Neural cell (in vitro differentiated cells): ENCODE measurements around the gene CACNA1C. TPM values are rescaled to one million over a fixed set of nuclear protein-coding genes. Genes with fewer than 3 reads are reported as not detected.

ENCODE experiments used
- H2AFZ ChIP-seq: fragments of 200-600, 300-800 bp; sonication (generic), shearing (Covaris generic); 2 replicates; pipeline ENCODE4 v1.6.0; 2014; ENCODE audit warnings: low read depth, mild to moderate bottlenecking, antibody characterized with exemption, low read length, moderate library complexity
- H3F3A ChIP-seq: fragments of 200-600 bp; shearing (Covaris generic); 2 replicates; pipeline ENCODE4 v1.6.1; 2016; ENCODE audit warnings: mild to moderate bottlenecking, moderate library complexity, mixed read lengths, antibody characterized with exemption, low read length; ENCODE audit not compliant: insufficient read depth, poor library complexity, severe bottlenecking
- H3K27ac ChIP-seq: fragments of 200-600, 300-800 bp; sonication (generic), shearing (Covaris generic); 2 replicates; pipeline ENCODE4 v1.5.1; 2014; ENCODE audit warnings: mild to moderate bottlenecking, low read length, moderate library complexity
- H3K27me3 ChIP-seq: fragments of 300-800, 200-600 bp; sonication (generic), shearing (Covaris generic); 2 replicates; pipeline ENCODE4 v1.6.0; 2014; ENCODE audit warnings: mild to moderate bottlenecking, low read depth, low read length, moderate library complexity; ENCODE audit not compliant: insufficient read depth
- H3K36me3 ChIP-seq: fragments of 300-800, 200-600 bp; sonication (generic), shearing (Covaris generic); 2 replicates; pipeline ENCODE4 v1.5.1; 2014; ENCODE audit warnings: mild to moderate bottlenecking, antibody characterized with exemption, low read length, moderate library complexity; ENCODE audit not compliant: insufficient read depth
- H3K4me2 ChIP-seq: fragments of 300-800, 200-600 bp; sonication (generic), shearing (Covaris generic); 2 replicates; pipeline ENCODE4 v1.6.0; 2014; ENCODE audit warnings: mild to moderate bottlenecking, low read length
- H3K4me3 ChIP-seq: fragments of 300-800, 200-600 bp; sonication (generic), shearing (Covaris generic); 2 replicates; pipeline ENCODE4 v1.5.1; 2014; ENCODE audit warnings: mild to moderate bottlenecking, low read length, moderate library complexity
- H3K79me2 ChIP-seq: fragments of 200-600 bp; shearing (Covaris generic); replicated peaks from 2 replicates; pipeline ENCODE4 v1.6.0; 2014; ENCODE audit warnings: mild to moderate bottlenecking, low read length, moderate library complexity; ENCODE audit not compliant: insufficient read depth
- H3K9ac ChIP-seq: fragments of 300-800, 200-600 bp; sonication (generic), shearing (Covaris generic); 2 replicates; pipeline ENCODE4 v1.6.1; 2016; ENCODE audit warnings: mild to moderate bottlenecking, low read length, mixed read lengths
- H3K9me2 ChIP-seq: fragments of 200-600 bp; shearing (Covaris generic); 2 replicates; pipeline ENCODE4 v1.6.1; 2016; ENCODE audit warnings: mild to moderate bottlenecking, low read length, mixed read lengths; ENCODE audit not compliant: insufficient read depth
- H3K9me3 ChIP-seq: fragments of 200-600, 300-800 bp; sonication (generic), shearing (Covaris generic); 2 replicates; pipeline ENCODE4 v1.6.1; 2016; ENCODE audit warnings: mild to moderate bottlenecking, mixed run types, low read length, moderate library complexity, mixed read lengths
- H4K20me1 ChIP-seq: fragments of 200-600 bp; shearing (Covaris generic); 2 replicates; pipeline ENCODE4 v1.6.1; 2016; ENCODE audit warnings: mild to moderate bottlenecking, mixed run types; ENCODE audit not compliant: insufficient read depth
- CTCF ChIP-seq: fragments of 450-650 bp; IDR thresholded peaks from 2 replicates; pipeline ENCODE4 v1.5.1; 2014; ENCODE audit warnings: antibody characterized with exemption, mild to moderate bottlenecking, moderate library complexity; ENCODE audit not compliant: poor library complexity, severe bottlenecking
- EP300 ChIP-seq: fragments of 450-650 bp; conservative IDR thresholded peaks from 2 replicates; pipeline ENCODE4 v1.6.1; 2014; ENCODE audit warnings: antibody characterized with exemption, mild to moderate bottlenecking, moderate library complexity; ENCODE audit not compliant: poor library complexity, severe bottlenecking
- EZH2 ChIP-seq: fragments of 200-600, 300-800 bp; shearing (Covaris generic), sonication (generic); IDR thresholded peaks from 2 replicates; pipeline ENCODE4 v1.6.1; 2014; ENCODE audit warnings: antibody characterized with exemption, low read length, borderline replicate concordance, mild to moderate bottlenecking; ENCODE audit not compliant: insufficient read depth, poor library complexity, severe bottlenecking
- POLR2AphosphoS5 ChIP-seq: IDR thresholded peaks from 2 replicates; pipeline ENCODE4 v1.6.1; 2012
- RAD21 ChIP-seq: fragments of 450-650 bp; conservative IDR thresholded peaks from 2 replicates; pipeline ENCODE4 v1.6.1; 2014; ENCODE audit warnings: antibody characterized with exemption, mild to moderate bottlenecking, moderate library complexity
- REST ChIP-seq: IDR thresholded peaks from 2 replicates; pipeline ENCODE4 v1.6.1; 2012; ENCODE audit warnings: borderline replicate concordance
- SMC3 ChIP-seq: fragments of 450-650 bp; conservative IDR thresholded peaks from 2 replicates; pipeline ENCODE4 v1.6.1; 2014; ENCODE audit warnings: antibody characterized with exemption, mild to moderate bottlenecking, moderate library complexity; ENCODE audit not compliant: poor library complexity
- TAF1 ChIP-seq: IDR thresholded peaks from 2 replicates; pipeline ENCODE4 v1.6.1; 2012; ENCODE audit warnings: low read depth
- polyA plus RNA-seq: library from polyadenylated mRNA; depleted of rRNA; stranded (reverse); fragments of >200 nt; gene quantifications from 2 replicates; pipeline ENCODE4 v1.2.3, GENCODE V29; 2014

CACNA1C gene
- polyA plus RNA-seq, 1 donor from 2014 or later: 9.7 TPM

GRCh38 chr12:2624543-2625288, 571.9 kb downstream of the CACNA1C start:
- Histone ChIP-seq H3K27me3 (no peaks in the 10 kb centered on the region), H4K20me1 (no peaks in the 10 kb centered on the region), H3K27ac (no peak overlapping the region), H2AFZ (no peak overlapping the region), H3K79me2 (no peaks in the 10 kb centered on the region), H3K9ac (no peak overlapping the region), H3K4me3 (no peak overlapping the region), H3K9me2 (no peaks in the 10 kb centered on the region), H3K4me2 (no peak overlapping the region), H3F3A (no peaks in the 10 kb centered on the region), H3K9me3 (no peaks in the 10 kb centered on the region), H3K36me3 (peaks cover 4% of the 10 kb centered on the region)
- TF ChIP-seq RAD21 (peak; percentile 27), POLR2AphosphoS5 (no peak), TAF1 (no peak), CTCF (peak; percentile 46), REST (no peak), EP300 (no peak)

- TF ChIP-seq SMC3 (no peak), REST (no peak), TAF1 (no peak), RAD21 (no peak), CTCF (no peak), EP300 (no peak), EZH2 (no peak)
- no peak overlapping the region for H3K4me2 ChIP-seq
- no peaks in the 10 kb centered on the region for H3F3A ChIP-seq
- no peak overlapping the region for H3K9ac ChIP-seq
- no peaks in the 10 kb centered on the region for H4K20me1 ChIP-seq
- H3K4me3 ChIP-seq: no peak overlapping the region
- H3K9me3 ChIP-seq: no peaks in the 10 kb centered on the region
- H3K79me2 ChIP-seq: no peaks in the 10 kb centered on the region
- H3K9me2 ChIP-seq: no peaks in the 10 kb centered on the region
- H2AFZ ChIP-seq: no peak overlapping the region
- no peaks in the 10 kb centered on the region for H3K27me3 ChIP-seq
- no peak overlapping the region for H3K27ac ChIP-seq
- H3K36me3 ChIP-seq: peaks cover 4% of the 10 kb centered on the region
Measured at GRCh38 chr12:2625289-2625612, 572.5 kb downstream of the CACNA1C start.
